ENCODE measurements around the gene SMIM8. TPM values are rescaled to one million over a fixed set of nuclear protein-coding genes. Genes with fewer than 3 reads are reported as not detected.

SMIM8 gene
- total RNA-seq, 2 donors from 2014 or later = 9.9 to 12.0 TPM

- DNase-seq (ENCODE audit: low spot score) = no peak
- intact Hi-C loops (cut with DNase I) = no loop called here
Measured at GRCh38 chr6:87333033-87333432, 10.6 kb downstream of the SMIM8 start.

DNA sequence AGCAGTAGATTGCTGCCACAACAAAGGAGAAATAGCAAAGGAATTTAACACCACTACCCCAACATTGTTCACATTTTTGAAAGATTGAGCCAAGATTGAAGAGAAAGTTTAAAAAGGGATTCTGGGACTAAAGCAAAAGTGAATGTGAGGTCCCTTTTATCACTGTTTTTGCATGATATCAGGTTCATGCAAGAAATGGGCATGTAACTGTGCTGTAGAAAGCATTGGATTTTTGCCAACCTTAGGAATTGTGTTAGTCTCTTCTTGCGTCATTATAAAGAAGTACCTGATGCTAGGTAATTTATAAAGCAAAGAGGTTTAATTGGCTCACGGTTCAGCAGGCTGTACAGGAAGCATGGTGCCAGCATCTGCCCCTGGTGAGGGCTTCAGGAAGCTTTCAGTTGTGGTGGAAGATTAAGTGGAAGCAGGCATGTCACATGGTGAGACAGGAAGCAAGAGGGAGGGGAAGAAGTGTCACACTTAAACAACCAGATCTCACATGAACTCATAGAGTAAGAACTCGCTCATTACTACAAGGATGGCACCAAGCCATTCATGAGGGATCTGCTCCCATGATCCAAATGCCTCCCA lies 11.3 kb downstream of the SMIM8 start:
- no peak for DNase-seq (ENCODE audit: low spot score)

DNA sequence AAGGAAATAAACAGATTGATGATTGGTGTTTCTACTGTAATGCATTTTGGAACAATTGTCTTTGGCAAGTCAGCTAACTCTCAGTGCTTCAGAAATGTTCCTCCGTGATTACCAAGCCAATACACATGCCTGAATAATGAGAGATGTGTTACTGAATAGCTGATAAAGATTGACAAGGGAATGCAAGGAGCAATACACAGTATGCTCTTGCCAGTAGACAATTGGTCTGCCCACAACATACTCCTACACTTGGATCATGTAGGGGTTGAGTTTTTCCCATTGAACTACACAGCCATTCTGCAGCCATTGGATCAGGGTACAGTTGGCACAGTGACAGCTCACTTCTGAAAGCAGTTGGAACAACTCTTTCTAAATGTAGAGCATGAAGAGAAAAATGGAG lies 12.3 kb downstream of the SMIM8 start:
- DNase-seq (ENCODE audit: low spot score) = no peak
- intact Hi-C loops (cut with DNase I) = no loop called here

More for the DNA sequence above, 11.3 kb downstream of the SMIM8 start:
- intact Hi-C loops (cut with DNase I) = no loop called here

DNA sequence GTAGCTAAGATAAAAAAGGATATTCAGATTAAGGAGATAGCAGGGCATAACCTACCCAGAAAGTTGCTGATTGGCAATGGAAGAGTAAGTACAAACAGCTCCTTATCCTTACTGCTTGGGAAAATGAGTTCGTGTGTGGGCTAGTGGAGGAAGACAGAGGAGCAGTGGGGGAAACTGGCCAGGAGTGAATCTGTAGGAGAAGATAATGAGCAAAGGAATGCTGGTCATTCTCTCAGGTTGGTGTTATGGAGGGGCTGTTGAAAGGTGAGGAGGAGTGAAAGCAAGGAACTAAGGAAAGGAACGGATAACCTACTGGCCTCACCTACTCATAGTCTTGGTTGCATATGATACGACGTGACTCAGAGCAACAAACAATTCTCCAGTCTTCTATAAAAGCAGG lies 14.0 kb downstream of the SMIM8 start:
- intact Hi-C loops (cut with DNase I) = no loop called here
- DNase-seq (ENCODE audit: low spot score) = no peak

DNA sequence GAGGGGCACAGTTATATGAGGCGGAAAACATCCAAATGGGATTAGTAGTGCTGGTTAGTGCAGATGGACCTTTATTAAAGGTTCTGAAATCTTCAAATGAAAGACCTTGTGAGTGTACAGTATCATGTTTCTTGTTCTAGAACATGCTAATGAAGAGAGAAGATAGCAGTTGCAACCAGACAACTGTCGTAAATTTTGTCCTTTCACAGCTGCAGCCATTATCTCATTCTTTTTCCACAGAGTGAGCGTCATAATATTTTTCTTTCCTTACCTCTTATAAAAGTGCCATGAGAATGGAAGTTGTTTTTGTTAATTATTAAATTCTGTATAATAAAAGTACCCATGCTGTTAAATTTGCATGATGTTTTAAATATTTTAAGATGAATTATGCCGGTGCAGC lies 17.8 kb downstream of the SMIM8 start:
- intact Hi-C loops (cut with DNase I) = no loop called here
- DNase-seq (ENCODE audit: low spot score) = no peak

DNA sequence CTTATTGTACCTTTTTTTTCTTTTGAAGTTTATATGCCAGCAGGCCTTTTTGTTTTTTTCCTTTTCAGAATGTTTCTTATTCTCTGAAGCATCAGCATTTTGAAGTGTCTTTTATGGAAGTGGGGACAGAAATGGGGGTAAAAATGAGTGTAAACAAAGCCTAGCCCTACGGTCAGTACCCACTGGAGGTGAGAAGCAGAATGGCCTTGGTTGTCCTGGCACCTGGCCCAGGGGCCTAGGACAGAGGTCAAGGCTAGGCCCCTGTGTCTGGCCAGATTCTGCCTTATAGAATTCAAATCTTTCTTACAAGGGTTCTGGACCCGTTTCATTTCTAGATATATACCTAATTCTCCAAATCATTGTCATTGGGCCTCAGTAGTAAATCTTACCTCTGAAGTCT lies 18.8 kb downstream of the SMIM8 start:
- DNase-seq (ENCODE audit: low spot score) = no peak
- intact Hi-C loops (cut with DNase I) = no loop called here

DNA sequence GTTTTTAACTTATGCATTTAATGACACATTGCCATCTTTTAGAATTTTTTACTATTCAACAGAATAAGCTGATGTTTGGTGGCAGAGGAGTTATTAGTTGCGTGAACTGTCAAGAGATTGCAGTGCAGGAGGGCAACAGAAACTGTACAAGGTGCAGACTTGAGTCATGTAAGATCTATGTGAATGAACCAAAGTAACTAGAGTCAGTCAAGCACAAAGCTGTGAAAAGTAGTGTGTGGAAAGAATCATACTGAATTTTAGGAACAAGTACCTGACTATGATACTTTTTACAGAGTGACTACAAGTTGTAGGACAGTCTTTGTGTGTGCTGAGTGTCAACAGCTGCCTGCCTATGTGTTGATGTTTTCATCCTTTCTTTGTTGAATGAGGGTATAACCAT lies 19.5 kb downstream of the SMIM8 start:
- no peak for DNase-seq (ENCODE audit: low spot score)
- intact Hi-C loops (cut with DNase I) = no loop called here

- no peak for DNase-seq (ENCODE audit: low spot score)
Measured at GRCh38 chr6:87342829-87343228, 20.4 kb downstream of the SMIM8 start.

DNA sequence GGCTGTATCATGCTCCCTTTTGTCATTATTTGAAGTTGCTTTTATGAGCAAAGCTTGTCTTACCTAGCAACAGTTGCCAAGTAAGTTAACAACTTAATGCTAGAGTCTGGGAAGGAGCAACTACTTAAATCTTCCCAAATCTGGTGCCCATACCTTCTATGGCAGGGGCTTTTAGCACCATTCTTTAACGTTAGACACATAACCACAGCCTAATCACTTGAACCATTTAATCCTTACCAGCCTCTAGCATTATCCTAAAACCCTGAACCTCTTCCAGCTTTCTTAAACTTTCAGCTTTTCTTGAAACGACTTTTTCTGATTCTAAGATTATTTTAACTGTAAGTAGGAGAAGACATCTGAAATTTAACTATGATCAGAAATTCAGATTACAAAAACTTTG lies 22.3 kb downstream of the SMIM8 start, which contains the start of gene C6orf163:
Gene C6orf163 (plus strand): TSS at position 83 of the 400 bp plus-strand sequence. CDS start 287 bp downstream, at position 370.
- DNase-seq (ENCODE audit: low spot score) = no peak
- intact Hi-C loops (cut with DNase I) = no loop called here

More at GRCh38 chr6:87342829-87343228, 20.4 kb downstream of the SMIM8 start:
- intact Hi-C loops (cut with DNase I) = no loop called here

GRCh38 chr6:87346700-87347099 lies 24.3 kb downstream of the SMIM8 start:
- intact Hi-C loops (cut with DNase I) = no loop called here

DNA sequence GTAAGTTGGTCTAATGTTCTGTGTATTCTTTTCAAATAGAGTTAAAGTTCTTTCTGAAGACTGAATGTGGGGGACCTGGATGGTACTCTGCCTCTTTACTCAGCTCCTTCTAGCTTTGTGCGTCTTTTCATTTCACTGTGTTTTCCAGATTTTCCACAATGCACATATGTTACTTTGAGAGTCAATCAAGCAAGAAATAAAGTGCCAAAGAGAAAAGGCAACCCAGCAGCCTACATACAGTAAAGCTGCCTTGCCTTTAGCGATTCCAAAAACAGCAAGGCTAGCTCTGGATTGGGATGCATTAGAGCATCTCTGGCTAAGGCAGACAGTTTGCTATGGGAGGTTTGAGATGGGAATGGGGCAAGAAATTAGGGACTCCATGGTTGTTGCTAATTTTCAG lies 27.5 kb downstream of the SMIM8 start:
- intact Hi-C loops (cut with DNase I) = no loop called here
- no peak for DNase-seq (ENCODE audit: low spot score)

More at GRCh38 chr6:87346700-87347099, 24.3 kb downstream of the SMIM8 start:
- no peak for DNase-seq (ENCODE audit: low spot score)

DNA sequence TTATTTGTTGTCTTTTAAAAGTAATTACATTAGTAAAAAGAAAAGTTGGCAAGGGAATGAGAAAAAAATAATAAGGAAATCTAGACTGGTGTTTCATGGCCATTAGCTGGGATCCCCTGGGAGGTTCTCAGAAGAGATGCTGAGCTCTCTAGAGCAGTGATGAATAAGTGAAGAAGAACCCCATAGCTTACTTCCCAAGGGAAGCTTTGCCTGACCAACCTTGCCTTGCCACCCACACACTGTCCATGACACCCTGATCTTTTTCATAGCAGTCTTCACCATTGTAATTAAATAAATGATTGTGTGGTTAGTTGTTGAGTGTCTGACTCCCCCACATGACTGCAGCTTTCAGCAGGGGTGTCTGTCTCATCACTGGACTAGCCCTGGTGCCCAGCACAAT lies 28.1 kb downstream of the SMIM8 start:
- intact Hi-C loops (cut with DNase I) = no loop called here
- no peak for DNase-seq (ENCODE audit: low spot score)

DNA sequence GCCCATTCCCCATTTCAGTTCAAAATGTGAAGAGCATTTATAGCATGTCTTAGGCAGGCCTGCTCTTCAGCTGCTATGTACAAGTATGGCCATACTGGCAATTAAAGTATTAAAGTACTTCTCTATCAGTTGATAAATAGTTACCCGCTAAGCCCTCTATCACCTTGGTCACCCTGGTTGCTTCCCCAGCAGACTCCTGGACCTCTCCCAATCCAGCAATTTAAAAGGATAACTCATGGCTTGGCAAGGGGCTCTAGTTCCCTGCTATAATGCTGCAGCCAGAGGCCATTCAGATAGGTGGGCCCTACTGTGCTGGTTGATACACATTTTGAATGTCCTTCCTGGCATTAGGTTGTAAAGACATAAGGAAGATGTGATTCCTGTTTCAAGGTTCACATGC lies 29.2 kb downstream of the SMIM8 start:
- intact Hi-C loops (cut with DNase I) = no loop called here
- DNase-seq (ENCODE audit: low spot score) = no peak

DNA sequence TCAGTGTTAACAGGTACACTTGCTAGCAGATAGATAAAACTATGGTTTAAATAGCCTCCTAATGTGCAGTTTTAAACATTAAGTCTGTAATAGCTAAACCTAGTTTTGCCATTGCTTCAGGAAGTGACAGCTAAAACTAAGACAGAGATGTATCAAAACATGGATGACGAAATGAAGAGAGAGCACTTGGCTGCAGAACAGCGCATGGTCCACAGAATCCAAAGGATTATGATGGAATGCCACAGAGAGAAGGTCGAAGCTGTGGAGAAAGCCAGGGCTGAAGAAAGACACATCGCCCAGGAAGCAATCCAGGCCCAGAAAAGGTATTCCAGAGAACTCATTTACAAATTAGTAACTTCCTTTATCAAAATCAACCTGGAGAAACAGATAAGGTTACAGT lies 33.8 kb downstream of the SMIM8 start:
- DNase-seq (ENCODE audit: low spot score) = no peak
- intact Hi-C loops (cut with DNase I) = no loop called here

- intact Hi-C loops (cut with DNase I) = no loop called here
- no peak for DNase-seq (ENCODE audit: low spot score)
Measured at GRCh38 chr6:87357479-87358196, 35.2 kb downstream of the SMIM8 start.

GRCh38 chr6:87364602-87365252 lies 42.3 kb downstream of the SMIM8 start:
- intact Hi-C loops (cut with DNase I) = no loop called here
- no peak for DNase-seq (ENCODE audit: low spot score)

GRCh38 chr6:87366072-87366827 lies 43.9 kb downstream of the SMIM8 start:
- intact Hi-C loops (cut with DNase I) = no loop called here
- DNase-seq (ENCODE audit: low spot score) = no peak

DNA sequence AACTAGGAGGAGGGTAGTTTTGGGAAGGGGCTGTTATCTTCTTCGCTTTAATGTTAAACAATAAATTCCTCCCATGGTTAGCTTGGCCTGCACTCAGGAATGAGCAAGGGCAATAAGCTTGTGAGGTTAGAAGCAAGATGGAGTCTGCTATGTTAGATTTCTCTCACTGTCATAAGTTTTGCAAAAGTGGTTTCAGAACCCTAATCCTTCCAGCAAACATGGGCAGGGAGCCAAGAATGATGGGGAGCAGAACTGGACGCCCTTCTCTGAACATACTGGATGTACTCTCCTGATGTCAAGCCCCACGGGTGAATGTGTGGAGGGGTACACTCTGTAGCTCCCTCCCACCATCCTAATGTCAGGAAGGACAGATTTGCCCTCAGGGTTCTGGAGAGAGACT lies 44.5 kb downstream of the SMIM8 start:
- no peak for DNase-seq (ENCODE audit: low spot score)
- intact Hi-C loops (cut with DNase I) = no loop called here

DNA sequence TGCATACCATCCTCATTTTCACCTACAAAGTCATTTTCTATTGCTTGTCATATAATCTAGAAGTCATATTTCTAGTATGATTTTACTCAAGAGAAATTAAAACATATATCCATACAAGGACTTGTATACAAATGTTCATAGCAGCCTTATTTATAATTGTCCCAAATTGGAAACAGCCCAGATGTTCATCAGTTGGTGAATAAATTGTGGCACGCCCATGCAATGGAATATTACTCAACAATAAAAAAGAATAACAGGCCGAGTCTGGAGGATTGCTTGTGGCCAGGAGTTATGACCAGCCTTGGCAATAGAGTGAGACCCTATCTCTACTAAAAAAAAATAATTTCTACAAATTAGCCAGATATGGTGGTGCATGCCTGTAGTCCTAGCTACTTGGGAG lies 51.0 kb downstream of the SMIM8 start:
- intact Hi-C loops (cut with DNase I) = no loop called here

DNA sequence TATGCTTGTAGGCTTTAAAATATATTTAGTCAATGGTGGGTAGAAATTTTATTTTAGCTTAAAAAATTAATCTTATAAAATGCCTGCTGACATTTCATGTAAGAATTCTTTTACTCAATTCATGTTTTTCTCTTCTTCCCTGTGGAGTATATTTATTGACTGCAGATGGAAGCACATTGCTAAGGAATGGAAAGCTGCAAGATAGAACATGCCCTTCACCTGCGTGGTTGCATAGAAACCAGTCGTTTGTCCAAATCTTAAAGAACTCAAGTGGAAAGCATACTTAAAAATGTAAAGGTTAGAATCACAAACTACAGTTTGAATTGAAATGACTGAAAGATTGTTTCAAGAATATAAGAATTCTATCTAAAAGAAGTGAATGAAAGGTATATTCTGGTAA lies 52.9 kb downstream of the SMIM8 start:
- DNase-seq (ENCODE audit: low spot score) = no peak
- intact Hi-C loops (cut with DNase I) = no loop called here

More for the DNA sequence above, 51.0 kb downstream of the SMIM8 start:
- no peak for DNase-seq (ENCODE audit: low spot score)
